Measurements from ENCODE around the gene RIMS4. TPM values are rescaled to one million over a fixed set of nuclear protein-coding genes. Genes with fewer than 3 reads are reported as not detected.
A peak's percentile ranks its signal among the peaks of the same experiment; 100 is the strongest.

RIMS4 gene
- total RNA-seq, 1 experiment from 2014 or later = 2.7 TPM

DNA sequence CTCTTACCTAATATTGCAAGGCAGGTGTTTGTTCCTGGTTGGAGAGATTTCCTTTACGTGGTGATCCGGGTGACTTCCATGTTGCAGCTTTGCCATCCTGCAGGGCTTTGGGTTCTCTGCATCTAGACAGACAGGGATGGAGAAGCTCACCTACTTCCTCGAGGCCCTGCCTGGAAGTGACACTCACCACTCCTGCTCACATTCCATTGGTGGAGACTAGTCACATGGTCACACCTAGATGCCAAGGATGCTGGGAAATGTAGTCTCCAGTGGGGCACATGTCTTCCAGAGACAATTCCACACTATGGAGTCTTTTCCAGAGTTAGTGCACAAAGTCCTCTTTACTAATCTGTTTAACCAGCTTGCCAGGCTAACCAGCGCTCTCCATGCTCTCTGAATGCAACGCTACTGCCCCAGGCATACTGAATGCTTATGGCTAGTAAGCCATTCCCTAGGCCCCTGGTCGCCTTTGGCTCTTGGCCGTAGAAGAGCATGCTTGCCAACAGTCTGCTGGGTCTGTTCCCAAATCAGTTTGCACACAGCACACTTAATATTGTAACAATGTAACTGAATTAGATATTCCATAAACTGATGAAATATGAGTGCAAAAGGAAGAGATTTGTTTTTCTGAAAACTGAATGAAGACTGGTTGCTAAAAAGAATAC, 71.4 kb downstream of the RIMS4 start:
- Histone ChIP-seq H3K36me3 (replicated peaks; ENCODE audit: control insufficient read depth, insufficient read depth, low read length) (no peaks in the 10 kb centered on the region), H3K27me3 (ENCODE audit: control insufficient read depth, insufficient read depth, low read length) (peaks cover 4% of the 10 kb centered on the region), H3K4me3 (ENCODE audit: insufficient read depth, low read depth, low read length) (no peak overlapping the region)
- peak; percentile 89 for DNase-seq

DNA sequence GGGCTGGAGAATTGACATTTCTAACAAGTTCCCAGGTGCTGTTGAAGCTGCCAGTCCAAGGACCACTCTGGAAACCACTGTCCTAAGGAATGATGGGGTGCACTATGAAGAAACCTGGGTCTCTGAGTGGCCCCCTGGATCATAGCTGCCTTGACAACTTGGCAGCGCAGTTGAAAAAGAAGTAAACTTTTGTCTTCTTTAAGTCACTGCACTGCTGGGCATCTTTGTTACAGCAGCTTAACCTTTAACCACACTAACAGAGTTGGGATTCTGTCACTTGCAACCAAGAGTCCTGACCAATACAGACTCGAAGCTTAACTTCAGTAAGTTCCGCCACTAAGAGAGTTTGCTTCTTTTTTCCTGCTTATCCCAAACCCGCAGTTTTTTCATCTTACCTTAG, 73.2 kb downstream of the RIMS4 start:
- DNase-seq = no peak
- Histone ChIP-seq H3K36me3 (replicated peaks; ENCODE audit: control insufficient read depth, insufficient read depth, low read length) (no peaks in the 10 kb centered on the region), H3K4me3 (ENCODE audit: insufficient read depth, low read depth, low read length) (no peak overlapping the region), H3K27me3 (ENCODE audit: control insufficient read depth, insufficient read depth, low read length) (peaks cover 3% of the 10 kb centered on the region; the same call in 1 of the 2 replicates)

DNA sequence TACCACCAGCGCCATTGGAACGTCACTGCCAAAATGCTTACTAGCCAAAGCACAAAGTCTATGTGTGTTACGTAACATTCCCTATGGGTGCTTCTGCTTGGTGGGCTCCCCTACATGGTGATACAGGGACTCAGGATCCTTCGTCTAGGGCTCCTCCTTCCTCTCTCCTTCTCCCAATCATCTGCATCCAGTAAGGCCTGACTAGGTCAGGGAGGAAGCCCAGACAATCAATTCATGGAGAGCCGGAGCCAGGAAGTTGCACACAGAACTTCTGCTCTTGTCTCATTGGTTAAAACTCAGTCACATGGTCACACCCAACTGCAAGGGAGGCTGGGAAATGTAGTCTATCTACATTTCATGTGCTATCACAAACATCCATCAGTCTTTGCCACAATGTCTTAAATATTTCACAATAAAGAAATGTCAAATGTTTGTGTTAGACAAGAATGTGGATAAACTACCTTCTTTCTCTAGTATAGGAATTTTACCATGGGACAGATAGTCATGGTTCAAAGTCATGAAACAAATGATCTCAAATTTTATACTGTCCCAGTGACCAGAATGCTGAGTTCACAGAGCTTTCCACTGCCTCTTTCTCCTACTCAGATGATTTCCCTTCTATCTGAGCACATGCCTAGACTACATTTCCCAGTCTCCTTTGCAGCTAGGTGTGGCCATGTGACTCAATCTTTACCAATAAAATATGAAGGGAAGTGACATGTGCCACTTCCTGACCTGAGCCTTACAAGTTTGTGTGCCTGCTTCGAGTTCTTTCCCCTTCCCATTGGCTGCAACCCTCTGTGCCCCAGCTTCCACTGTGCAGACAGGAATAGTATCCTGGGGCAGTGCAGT, 74.0 kb downstream of the RIMS4 start:
- Histone ChIP-seq H3K36me3 (replicated peaks; ENCODE audit: control insufficient read depth, insufficient read depth, low read length) (no peaks in the 10 kb centered on the region), H3K27me3 (ENCODE audit: control insufficient read depth, insufficient read depth, low read length) (no peaks in the 10 kb centered on the region), H3K4me3 (ENCODE audit: insufficient read depth, low read depth, low read length) (no peak overlapping the region)
- DNase-seq = peak; percentile 83

DNA sequence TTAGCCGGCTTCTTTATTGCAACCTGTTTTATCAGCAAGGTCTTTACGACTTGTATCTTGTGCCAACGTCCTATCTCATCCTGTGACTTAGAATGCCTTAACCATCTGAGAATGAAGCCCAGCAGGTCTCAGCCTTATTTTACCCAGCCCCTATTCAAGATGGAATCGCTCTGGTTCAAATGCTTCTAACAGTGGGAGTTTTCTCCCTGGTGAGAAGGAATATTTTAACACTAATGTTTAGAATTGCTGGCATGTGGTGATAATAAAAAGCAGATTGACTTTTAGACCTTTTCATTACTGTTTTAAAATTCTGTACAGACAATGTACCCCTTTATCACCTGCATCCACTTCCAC, 74.6 kb downstream of the RIMS4 start:
- no peak for DNase-seq
- no peaks in the 10 kb centered on the region for H3K27me3 ChIP-seq (ENCODE audit: control insufficient read depth, insufficient read depth, low read length)
- no peak overlapping the region for H3K4me3 ChIP-seq (ENCODE audit: insufficient read depth, low read depth, low read length)
- H3K36me3 ChIP-seq (replicated peaks; ENCODE audit: control insufficient read depth, insufficient read depth, low read length) = no peaks in the 10 kb centered on the region

DNA sequence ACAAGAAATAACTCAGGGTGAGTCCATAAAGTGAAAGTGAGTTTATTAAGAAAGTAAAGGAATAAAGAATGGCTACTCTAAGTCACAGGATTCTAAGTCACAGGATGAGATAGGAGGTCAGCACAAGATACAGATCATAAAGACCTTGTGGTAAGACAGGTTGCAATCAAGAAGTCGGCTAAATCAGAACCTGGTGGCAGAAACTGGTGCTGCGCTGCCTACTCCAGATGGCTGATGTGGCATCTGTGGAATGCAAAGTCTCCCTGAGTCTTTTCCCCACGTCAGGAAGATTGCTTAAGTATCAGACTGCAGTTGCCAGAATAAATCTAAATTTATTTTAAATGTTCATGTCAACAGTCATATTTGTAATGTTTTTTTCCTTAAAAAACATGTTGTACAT, 75.4 kb downstream of the RIMS4 start:
- H3K36me3 ChIP-seq (replicated peaks; ENCODE audit: control insufficient read depth, insufficient read depth, low read length) = no peaks in the 10 kb centered on the region
- no peak overlapping the region for H3K4me3 ChIP-seq (ENCODE audit: insufficient read depth, low read depth, low read length)
- H3K27me3 ChIP-seq (ENCODE audit: control insufficient read depth, insufficient read depth, low read length) = no peaks in the 10 kb centered on the region
- DNase-seq = peak; percentile 52

DNA sequence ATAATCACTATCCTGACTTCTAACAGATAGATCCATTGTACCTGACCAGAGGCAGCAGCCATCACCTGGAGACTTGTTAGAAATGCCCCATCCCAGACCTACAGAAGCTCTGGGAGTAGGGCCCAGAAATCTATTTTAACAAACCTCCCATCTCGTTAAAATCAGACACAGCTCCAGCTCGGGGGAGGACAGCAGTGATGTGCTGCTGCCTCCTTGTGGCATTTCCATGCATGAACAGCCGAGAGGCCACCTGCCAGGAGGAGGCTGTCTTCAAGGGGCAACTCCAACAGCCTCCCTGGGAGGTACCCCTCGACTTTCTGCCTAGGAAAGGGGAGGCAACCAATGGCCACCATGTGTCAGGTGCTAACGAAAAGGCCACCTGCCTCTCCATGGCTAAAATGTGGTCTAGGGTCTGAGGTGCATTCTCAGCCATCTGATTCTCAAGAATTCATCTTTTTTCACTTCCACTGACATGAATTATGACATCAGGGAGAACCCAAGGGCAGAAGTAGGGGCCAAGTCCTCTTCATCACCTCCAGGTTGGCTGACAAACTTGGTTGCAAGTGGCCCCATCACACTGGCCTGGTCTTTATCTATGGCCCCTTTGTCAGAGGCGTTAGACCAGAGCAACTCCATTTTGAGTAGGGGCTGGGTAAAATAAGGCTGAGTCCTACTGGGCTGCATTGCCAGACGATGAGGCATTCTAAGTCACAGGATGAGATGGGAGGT, 76.8 kb downstream of the RIMS4 start:
- peak; percentile 79 for DNase-seq
- no peaks in the 10 kb centered on the region for H3K27me3 ChIP-seq (ENCODE audit: control insufficient read depth, insufficient read depth, low read length)
- H3K4me3 ChIP-seq (ENCODE audit: insufficient read depth, low read depth, low read length) = no peak overlapping the region
- H3K36me3 ChIP-seq (replicated peaks; ENCODE audit: control insufficient read depth, insufficient read depth, low read length) = no peaks in the 10 kb centered on the region

DNA sequence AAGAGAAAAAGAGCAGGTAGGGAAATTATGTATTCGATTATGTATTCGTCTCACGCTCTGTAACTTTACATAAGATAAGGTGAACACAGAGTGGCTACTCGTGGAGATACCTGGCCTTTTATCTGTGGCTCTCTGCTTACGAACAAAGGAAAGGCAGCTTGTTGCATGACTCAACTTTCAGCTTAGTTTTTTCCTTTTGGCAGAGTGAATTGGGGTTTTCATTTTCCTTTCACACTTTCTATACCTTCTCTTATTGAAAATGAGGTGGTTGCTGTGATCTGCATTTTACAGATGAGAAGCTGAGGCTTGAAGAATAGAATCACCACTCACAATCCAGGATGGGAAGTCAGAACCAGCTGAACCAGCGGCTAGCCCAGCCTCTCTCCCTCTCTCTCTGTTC, 78.0 kb downstream of the RIMS4 start:
- Histone ChIP-seq H3K4me3 (ENCODE audit: insufficient read depth, low read depth, low read length) (no peak overlapping the region), H3K27me3 (ENCODE audit: control insufficient read depth, insufficient read depth, low read length) (no peaks in the 10 kb centered on the region), H3K36me3 (replicated peaks; ENCODE audit: control insufficient read depth, insufficient read depth, low read length) (no peaks in the 10 kb centered on the region)
- DNase-seq = no peak

DNA sequence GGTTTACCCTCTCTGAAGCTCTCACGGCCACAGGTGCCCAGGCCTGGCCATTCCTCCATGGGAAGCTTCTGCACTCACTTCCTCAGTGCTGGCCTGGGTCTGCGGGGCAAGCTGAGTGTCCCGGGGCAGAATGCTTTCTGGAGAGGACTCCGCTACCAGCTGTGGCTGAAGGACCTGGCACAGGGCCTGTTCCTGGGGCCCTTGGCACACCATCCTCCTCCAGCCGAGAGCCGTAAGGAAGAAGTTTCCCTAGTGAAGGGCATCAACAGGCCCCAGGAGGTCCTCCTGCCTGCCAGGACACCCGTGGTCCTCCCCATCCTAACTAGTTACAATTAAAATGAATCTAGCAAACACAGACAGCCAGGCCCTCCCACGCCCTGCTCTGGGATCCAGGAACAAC, 78.7 kb downstream of the RIMS4 start:
- no peaks in the 10 kb centered on the region for H3K27me3 ChIP-seq (ENCODE audit: control insufficient read depth, insufficient read depth, low read length)
- DNase-seq = no peak
- H3K36me3 ChIP-seq (replicated peaks; ENCODE audit: control insufficient read depth, insufficient read depth, low read length) = no peaks in the 10 kb centered on the region
- H3K4me3 ChIP-seq (ENCODE audit: insufficient read depth, low read depth, low read length) = no peak overlapping the region

DNA sequence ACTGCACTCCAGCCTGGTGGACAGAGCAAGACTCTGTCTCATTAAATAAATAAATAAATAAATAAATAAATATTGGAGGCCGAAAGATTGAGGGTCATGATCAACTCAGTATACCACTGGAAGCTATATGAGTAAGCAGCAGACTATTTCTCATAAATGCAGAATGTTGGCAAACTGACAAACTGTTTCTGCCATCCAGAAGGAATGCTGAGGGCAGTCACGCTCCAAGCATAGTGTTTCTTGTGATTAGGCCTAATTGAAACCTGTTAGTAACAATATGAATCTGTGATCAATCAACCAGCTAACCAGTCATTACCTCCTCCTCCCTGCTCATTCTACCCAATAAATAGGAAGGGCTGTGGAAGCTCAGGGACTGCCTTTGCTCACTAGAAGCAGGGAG, 79.9 kb downstream of the RIMS4 start:
- H3K36me3 ChIP-seq (replicated peaks; ENCODE audit: control insufficient read depth, insufficient read depth, low read length) = no peaks in the 10 kb centered on the region
- no peak overlapping the region for H3K4me3 ChIP-seq (ENCODE audit: insufficient read depth, low read depth, low read length)
- H3K27me3 ChIP-seq (ENCODE audit: control insufficient read depth, insufficient read depth, low read length) = no peaks in the 10 kb centered on the region
- no peak for DNase-seq

DNA sequence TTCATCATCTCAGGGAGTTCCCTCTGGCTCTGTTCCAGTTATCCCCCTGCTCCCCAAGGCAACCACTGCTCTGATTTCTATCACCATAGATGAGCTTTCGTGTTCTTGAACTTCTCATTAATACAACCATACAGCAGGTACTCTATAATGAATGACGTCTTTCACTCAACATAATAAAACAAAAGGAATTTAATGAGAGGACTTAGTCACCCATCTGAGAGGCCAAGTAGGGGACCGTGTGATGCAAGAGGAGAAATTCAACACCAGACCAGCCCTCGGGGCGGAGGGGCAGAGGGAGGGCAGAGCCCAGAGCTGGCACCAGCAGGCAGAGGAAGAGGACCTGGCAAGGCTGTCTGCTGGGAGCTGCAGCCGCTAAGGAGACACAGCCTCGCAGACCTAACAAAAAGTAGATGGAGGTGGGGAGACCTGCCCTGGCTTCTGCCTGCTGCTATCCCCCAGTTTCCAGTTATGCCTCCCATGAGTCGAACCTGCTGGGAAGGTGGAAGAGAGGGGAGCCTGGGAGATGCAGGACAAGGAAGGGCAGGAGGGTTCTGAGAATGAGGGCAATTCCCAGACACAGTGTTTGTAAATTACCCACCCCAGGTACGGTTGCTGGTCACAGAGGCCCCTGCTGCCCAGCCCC, 81.4 kb downstream of the RIMS4 start:
- no peaks in the 10 kb centered on the region for H3K27me3 ChIP-seq (ENCODE audit: control insufficient read depth, insufficient read depth, low read length)
- no peaks in the 10 kb centered on the region for H3K36me3 ChIP-seq (replicated peaks; ENCODE audit: control insufficient read depth, insufficient read depth, low read length)
- no peak overlapping the region for H3K4me3 ChIP-seq (ENCODE audit: insufficient read depth, low read depth, low read length)
- DNase-seq = peak; percentile 86

DNA sequence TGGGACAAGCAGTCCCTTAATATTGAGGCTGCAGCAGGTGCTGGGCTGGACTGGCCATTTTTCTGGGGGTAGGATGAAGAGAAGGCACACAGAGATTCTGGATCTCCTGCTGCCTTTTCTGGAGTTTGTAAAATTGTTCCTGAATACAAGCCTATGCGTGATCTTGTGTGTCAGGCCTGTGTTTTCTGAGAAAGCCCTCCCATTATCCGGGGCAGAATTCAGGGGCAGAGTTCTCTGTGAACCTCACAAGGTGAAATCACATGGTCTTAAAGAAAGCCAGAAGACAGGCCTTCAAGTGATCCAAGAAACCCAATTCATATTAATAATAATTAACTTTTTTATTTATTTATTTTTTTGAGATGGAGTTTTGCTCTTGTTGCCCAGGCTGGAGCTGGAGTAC, 82.7 kb downstream of the RIMS4 start:
- no peak overlapping the region for H3K4me3 ChIP-seq (ENCODE audit: insufficient read depth, low read depth, low read length)
- no peaks in the 10 kb centered on the region for H3K36me3 ChIP-seq (replicated peaks; ENCODE audit: control insufficient read depth, insufficient read depth, low read length)
- H3K27me3 ChIP-seq (ENCODE audit: control insufficient read depth, insufficient read depth, low read length) = no peaks in the 10 kb centered on the region
- DNase-seq = no peak

DNA sequence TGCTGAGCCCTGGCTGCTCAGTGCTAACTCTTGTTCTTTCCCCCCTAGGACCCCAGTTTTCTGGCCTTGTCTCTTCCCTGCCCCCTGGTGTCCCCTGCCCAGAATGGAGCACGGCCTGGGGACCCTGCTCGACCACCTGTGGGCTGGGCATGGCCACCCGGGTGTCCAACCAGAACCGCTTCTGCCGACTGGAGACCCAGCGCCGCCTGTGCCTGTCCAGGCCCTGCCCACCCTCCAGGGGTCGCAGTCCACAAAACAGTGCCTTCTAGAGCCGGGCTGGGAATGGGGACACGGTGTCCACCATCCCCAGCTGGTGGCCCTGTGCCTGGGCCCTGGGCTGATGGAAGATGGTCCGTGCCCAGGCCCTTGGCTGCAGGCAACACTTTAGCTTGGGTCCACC, 83.3 kb downstream of the RIMS4 start:
- peak; percentile 70 for DNase-seq
- H3K36me3 ChIP-seq (replicated peaks; ENCODE audit: control insufficient read depth, insufficient read depth, low read length) = no peaks in the 10 kb centered on the region
- H3K4me3 ChIP-seq (ENCODE audit: insufficient read depth, low read depth, low read length) = no peak overlapping the region
- H3K27me3 ChIP-seq (ENCODE audit: control insufficient read depth, insufficient read depth, low read length) = no peaks in the 10 kb centered on the region

DNA sequence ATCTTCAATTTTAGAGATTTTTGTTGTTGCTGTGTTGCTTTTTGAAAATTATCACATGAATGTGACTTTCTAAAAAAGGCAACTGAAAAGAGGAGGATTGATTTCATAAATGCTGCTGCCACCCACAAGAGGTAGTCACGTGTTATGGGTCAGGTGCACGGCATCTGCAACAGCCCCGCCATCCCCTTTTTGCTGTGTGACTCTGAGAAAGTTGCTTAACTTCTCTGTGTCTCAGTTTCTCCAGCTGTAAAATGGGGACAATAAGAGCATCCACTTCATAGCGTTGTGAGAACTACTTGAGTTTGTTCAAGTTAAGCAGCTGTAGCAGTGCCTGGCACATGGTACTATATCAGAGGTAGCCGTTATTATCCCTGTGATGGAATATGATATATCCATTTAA, 84.5 kb downstream of the RIMS4 start:
- Histone ChIP-seq H3K4me3 (ENCODE audit: insufficient read depth, low read depth, low read length) (no peak overlapping the region), H3K36me3 (replicated peaks; ENCODE audit: control insufficient read depth, insufficient read depth, low read length) (no peaks in the 10 kb centered on the region), H3K27me3 (ENCODE audit: control insufficient read depth, insufficient read depth, low read length) (no peaks in the 10 kb centered on the region)
- DNase-seq = no peak

DNA sequence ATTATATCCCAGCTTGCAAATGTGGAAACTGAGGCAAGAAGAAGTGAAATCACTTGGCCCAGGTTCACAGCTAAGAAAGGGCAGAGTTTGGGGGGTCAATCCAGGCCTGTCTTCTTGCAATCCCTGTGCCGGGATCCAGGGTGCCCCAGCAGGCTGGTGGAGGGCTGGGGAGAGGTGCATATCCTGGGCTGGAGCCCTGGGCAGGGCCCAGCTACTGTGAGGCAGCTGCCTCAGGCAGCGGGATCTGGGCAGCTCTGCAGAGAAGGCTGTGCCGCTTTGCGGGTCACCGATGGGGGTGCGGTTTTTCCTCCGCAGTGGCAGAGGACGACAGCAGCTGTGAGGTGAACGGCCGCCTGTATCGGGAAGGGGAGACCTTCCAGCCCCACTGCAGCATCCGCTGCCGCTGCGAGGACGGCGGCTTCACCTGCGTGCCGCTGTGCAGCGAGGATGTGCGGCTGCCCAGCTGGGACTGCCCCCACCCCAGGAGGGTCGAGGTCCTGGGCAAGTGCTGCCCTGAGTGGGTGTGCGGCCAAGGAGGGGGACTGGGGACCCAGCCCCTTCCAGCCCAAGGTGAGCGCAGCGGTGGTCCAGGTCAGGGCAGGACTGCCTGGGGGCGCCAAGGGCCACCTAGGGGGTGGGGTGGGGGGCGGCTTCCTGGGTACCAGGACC, 85.8 kb downstream of the RIMS4 start:
- Histone ChIP-seq H3K27me3 (ENCODE audit: control insufficient read depth, insufficient read depth, low read length) (no peaks in the 10 kb centered on the region), H3K4me3 (ENCODE audit: insufficient read depth, low read depth, low read length) (no peak overlapping the region), H3K36me3 (replicated peaks; ENCODE audit: control insufficient read depth, insufficient read depth, low read length) (no peaks in the 10 kb centered on the region)
- DNase-seq = peak; percentile 68
